MCF 10A (cell line): ENCODE results near the gene TMEM45A. TPM values are rescaled to one million over a fixed set of nuclear protein-coding genes. Genes with fewer than 3 reads are reported as not detected.

Source experiments
- BruUV-seq: library from RNA; stranded (reverse); fragments of 400-500 nt; replicated peaks from 2 replicates; lab custom pipeline; 2021; lab: Mats Ljungman, UMichigan
- CTCF ChIA-PET: fragments of 300-600 bp; sonication (Branson Sonifier 250); formaldehyde crosslinking; extraction: SDS; loops from one replicate; lab custom pipeline; 2021; ENCODE audit warnings: antibody characterized with exemption, inconsistent platforms; lab: Yijun Ruan, JAX
- POLR2A ChIA-PET: fragments of 300-600, 350-650 bp; sonication (Branson Sonifier 250); formaldehyde crosslinking; extraction: SDS; loops from one replicate; lab custom pipeline; 2020; ENCODE audit warnings: antibody characterized with exemption, inconsistent platforms; lab: Yijun Ruan, JAX
- DNase-seq: peaks from one replicate; pipeline ENCODE4 v3.0.0-alpha.2; 2018; ENCODE audit not compliant: unreplicated experiment
- H3K27ac Mint-ChIP-seq: one replicate; pipeline ENCODE4 v1.8.0; 2022; ENCODE audit warnings: mild to moderate bottlenecking, low read depth, mixed read lengths; ENCODE audit not compliant: unreplicated experiment
- H3K27me3 Mint-ChIP-seq: one replicate; pipeline ENCODE4 v1.8.0; 2022; ENCODE audit warnings: mixed read lengths; ENCODE audit not compliant: insufficient read depth, unreplicated experiment
- H3K36me3 Mint-ChIP-seq: one replicate; pipeline ENCODE4 v1.8.0; 2022; ENCODE audit warnings: mild to moderate bottlenecking, moderate library complexity, mixed read lengths; ENCODE audit not compliant: insufficient read depth, unreplicated experiment
- H3K4me1 Mint-ChIP-seq: one replicate; pipeline ENCODE4 v1.8.0; 2022; ENCODE audit warnings: mixed read lengths; ENCODE audit not compliant: insufficient read depth, unreplicated experiment
- H3K4me3 Mint-ChIP-seq: one replicate; pipeline ENCODE4 v1.8.0; 2022; ENCODE audit warnings: mild to moderate bottlenecking, moderate library complexity, mixed read lengths; ENCODE audit not compliant: unreplicated experiment
- H3K9me3 Mint-ChIP-seq: one replicate; pipeline ENCODE4 v1.8.0; 2022; ENCODE audit warnings: mixed read lengths; ENCODE audit not compliant: unreplicated experiment
- intact Hi-C: fragments of 100-400 bp; cut with micrococcal nuclease; formaldehyde crosslinking; loops from 2 replicates; pipeline ENCODE4 v1.14.1; 2022
- total RNA-seq: library from RNA; stranded (reverse); gene quantifications from 2 replicates; pipeline ENCODE4 v1.2.3, GENCODE V29; 2022
- TF ChIP-seq, protein P1 (sequence below): fragments of 200-600 bp; IDR thresholded peaks from one replicate; pipeline ENCODE4 v1.8.0; 2022; ENCODE audit warnings: antibody characterized with exemption, mild to moderate bottlenecking; ENCODE audit not compliant: unreplicated experiment

The TMEM45A gene
- total RNA-seq, 1 experiment from 2014 or later: 4.1 TPM

DNA sequence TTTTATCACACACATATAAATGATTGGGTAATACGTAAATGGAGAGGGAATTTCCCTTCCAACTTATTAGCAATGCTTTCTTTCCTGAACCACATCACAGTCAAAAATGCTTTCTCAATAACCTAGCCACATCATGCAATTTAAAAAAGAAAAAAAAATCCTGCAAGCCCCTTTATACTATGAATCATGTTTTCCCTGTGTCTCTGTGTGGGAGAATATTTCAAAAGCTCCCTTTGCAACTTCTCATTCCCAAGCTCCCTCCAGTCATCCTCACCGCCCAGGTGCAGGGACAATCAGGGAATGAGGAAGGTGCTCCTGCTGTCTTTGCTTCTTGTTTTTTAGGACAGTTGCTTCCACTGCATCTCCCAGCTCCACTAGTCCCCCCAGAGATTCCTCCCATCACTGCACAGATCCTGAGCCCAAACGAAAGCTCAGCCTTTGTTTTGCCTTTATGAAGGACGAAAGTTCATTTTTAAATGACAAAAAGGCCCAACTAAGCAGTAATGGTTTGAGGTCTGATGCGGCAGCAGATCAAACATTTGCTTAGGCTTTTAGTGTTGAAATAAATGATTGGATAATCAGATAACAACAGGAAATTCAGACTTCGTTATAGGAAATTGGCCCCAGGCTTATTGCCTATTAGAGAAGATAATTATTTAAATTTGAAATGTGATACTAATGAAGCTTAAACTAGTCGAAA, 69.2 kb downstream of the TMEM45A start:
- no peaks in the 10 kb centered on the region for H3K27me3 Mint-ChIP-seq
- DNase-seq: peak; percentile 79
- H3K36me3 Mint-ChIP-seq: no peaks in the 10 kb centered on the region
- H3K4me1 Mint-ChIP-seq: peaks cover 33% of the 10 kb centered on the region
- H3K9me3 Mint-ChIP-seq: no peaks in the 10 kb centered on the region
- H3K27ac Mint-ChIP-seq: peak overlapping the region; percentile 72
- TF ChIP-seq, protein P1, sequence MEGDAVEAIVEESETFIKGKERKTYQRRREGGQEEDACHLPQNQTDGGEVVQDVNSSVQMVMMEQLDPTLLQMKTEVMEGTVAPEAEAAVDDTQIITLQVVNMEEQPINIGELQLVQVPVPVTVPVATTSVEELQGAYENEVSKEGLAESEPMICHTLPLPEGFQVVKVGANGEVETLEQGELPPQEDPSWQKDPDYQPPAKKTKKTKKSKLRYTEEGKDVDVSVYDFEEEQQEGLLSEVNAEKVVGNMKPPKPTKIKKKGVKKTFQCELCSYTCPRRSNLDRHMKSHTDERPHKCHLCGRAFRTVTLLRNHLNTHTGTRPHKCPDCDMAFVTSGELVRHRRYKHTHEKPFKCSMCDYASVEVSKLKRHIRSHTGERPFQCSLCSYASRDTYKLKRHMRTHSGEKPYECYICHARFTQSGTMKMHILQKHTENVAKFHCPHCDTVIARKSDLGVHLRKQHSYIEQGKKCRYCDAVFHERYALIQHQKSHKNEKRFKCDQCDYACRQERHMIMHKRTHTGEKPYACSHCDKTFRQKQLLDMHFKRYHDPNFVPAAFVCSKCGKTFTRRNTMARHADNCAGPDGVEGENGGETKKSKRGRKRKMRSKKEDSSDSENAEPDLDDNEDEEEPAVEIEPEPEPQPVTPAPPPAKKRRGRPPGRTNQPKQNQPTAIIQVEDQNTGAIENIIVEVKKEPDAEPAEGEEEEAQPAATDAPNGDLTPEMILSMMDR: no peak
- intact Hi-C loops: no loop called here
- no TSS peak for BruUV-seq
- no peak overlapping the region for H3K4me3 Mint-ChIP-seq
- CTCF ChIA-PET: interaction anchor here (0.6 to 2.4 kb wide), 6 partner anchors 10 to 69 kb away, joined by 3 to 8 read pairs (median 4); partner anchors contain the start of gene TMEM45A
- POLR2A ChIA-PET: interaction anchor here (0.6 to 2.1 kb wide), 6 partner anchors 8 to 99 kb away, joined by 3 to 8 read pairs (median 4); no protein-coding TSS in a partner anchor

DNA sequence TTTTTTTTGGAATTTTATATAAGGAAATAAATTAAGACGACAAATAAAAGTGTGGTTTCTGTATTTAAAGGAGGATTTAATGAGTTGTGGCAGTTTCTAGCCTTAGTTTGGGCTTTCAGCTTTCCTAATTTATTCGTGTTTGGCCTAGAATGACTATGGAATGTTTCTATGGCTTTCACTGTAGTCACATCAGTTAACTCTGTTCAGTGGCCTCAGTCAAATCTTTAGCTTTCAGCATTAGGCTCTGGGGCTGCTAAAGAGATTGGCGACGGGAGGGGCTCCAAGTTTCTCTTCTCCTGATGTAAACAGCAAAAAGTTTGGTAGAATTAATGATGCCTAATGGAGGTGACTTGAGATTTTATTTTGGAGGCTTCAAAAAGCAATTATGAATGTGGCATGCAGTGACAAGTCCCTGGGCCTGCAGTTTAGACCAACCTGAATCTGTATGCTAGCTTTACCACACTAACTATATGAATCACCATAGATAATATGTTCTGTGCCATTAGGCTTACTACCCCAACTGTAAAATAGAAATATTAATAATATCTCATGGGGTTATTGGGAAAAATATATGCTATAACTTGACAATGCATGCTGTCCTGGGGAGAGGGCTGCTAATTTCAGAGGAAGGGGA, 69.9 kb downstream of the TMEM45A start:
- no TSS peak for BruUV-seq
- no peaks in the 10 kb centered on the region for H3K27me3 Mint-ChIP-seq
- H3K9me3 Mint-ChIP-seq: no peaks in the 10 kb centered on the region
- CTCF ChIA-PET: interaction anchor here (0.6 to 2.4 kb wide), 8 partner anchors 9 to 104 kb away, joined by 3 to 8 read pairs (median 4); partner anchors contain the start of gene TMEM45A
- DNase-seq: no peak
- intact Hi-C loops: no loop called here
- no peak overlapping the region for H3K27ac Mint-ChIP-seq
- H3K4me1 Mint-ChIP-seq: peaks cover 26% of the 10 kb centered on the region
- H3K4me3 Mint-ChIP-seq: no peak overlapping the region
- POLR2A ChIA-PET: interaction anchor here (0.6 to 1.5 kb wide), 5 partner anchors 11 to 100 kb away, joined by 3 to 5 read pairs (median 4); no protein-coding TSS in a partner anchor
- TF ChIP-seq, protein P1: no peak
- no peaks in the 10 kb centered on the region for H3K36me3 Mint-ChIP-seq

DNA sequence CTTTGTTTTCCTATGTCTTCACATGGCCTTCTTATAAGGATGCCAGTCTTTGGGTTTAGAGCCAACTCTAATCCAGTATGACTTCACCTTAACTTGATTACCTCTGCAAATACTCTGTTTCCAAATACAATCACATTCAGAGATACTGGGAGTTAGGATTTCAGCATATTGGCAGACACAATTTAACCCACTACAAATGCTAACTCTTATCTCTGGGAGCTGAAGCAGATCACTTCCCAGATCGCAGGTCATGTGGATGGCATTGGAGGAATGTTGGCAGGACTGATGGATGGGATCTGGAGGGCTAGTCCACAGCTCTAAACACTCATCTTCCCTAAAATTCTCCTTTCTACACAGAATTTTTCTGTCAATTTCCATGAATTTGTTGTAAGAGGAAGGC, 70.8 kb downstream of the TMEM45A start:
- CTCF ChIA-PET: interaction anchor here (1.0 kb wide), 2 partner anchors 73 to 100 kb away, joined by 3 read pairs; no protein-coding TSS in a partner anchor
- BruUV-seq: no TSS peak
- DNase-seq: no peak
- Mint-ChIP-seq H3K27me3 (no peaks in the 10 kb centered on the region), H3K9me3 (no peaks in the 10 kb centered on the region), H3K36me3 (no peaks in the 10 kb centered on the region), H3K4me1 (peaks cover 20% of the 10 kb centered on the region), H3K4me3 (no peak overlapping the region), H3K27ac (no peak overlapping the region)
- POLR2A ChIA-PET: interaction anchor here (0.8 kb wide), 1 partner anchor 37 kb away, joined by 4 read pairs; no protein-coding TSS in a partner anchor
- intact Hi-C loops: no loop called here
- TF ChIP-seq, protein P1: no peak
